Esophagus muscularis mucosa (tissue), 4 donors: ENCODE measurements around the gene JARID2. TPM values are rescaled to one million over a fixed set of nuclear protein-coding genes. Genes with fewer than 3 reads are reported as not detected.

Experiments
- DNase-seq: peaks from one replicate; pipeline ENCODE4 v3.0.0-alpha.2; 2017; ENCODE audit errors: extremely low spot score
- H3K27ac ChIP-seq, 4 donors: fragments of 200-600 bp; sonication (generic); replicated peaks in 1 of 4; 1 replicate in 3 of 4; 2 replicates in 1 of 4; pipeline ENCODE4 v1.5.1; 2016 to 2019; ENCODE audit warnings: mild to moderate bottlenecking in 1 of 4
- H3K27me3 ChIP-seq, 4 donors: fragments of 200-600 bp; sonication (generic); one replicate each; pipeline versions ENCODE4 v1.5.1 to v1.6.0; 2016 to 2019
- H3K36me3 ChIP-seq, 4 donors: fragments of 200-600 bp; sonication (generic); one replicate each; pipeline ENCODE4 v1.5.1; 2016 to 2019
- H3K4me1 ChIP-seq, 4 donors: fragments of 200-600 bp; sonication (generic); one replicate each; pipeline ENCODE4 v1.5.1; 2016 to 2019
- H3K4me3 ChIP-seq, 4 donors: fragments of 200-600 bp; sonication (generic); 1 replicate in 2 of 4; 2 replicates in 2 of 4; pipeline ENCODE4 v1.5.1; 2016 to 2019; ENCODE audit warnings: mild to moderate bottlenecking in 4 of 4, moderate library complexity in 1 of 4
- H3K9me3 ChIP-seq, 4 donors: fragments of 200-600 bp; sonication (generic); 1 replicate in 3 of 4; 2 replicates in 1 of 4; pipeline ENCODE4 v1.5.1; 2016 to 2019
- CTCF ChIP-seq, 3 experiments: fragments of 200-600 bp in 2 of 3; fragments of 450-650 bp in 1 of 3; sonication (generic) in 2 of 3; IDR thresholded peaks; one replicate each; pipeline ENCODE4 v1.5.1; 2017 to 2019; ENCODE audit warnings: antibody characterized with exemption in 3 of 3, mild to moderate bottlenecking in 2 of 3, moderate library complexity in 1 of 3
- EP300 ChIP-seq: sonication (generic); formaldehyde crosslinking; IDR thresholded peaks from one replicate; pipeline ENCODE4 v1.6.1; 2017; ENCODE audit warnings: antibody characterized with exemption
- POLR2A ChIP-seq: fragments of 450-650 bp; IDR thresholded peaks from one replicate; pipeline ENCODE4 v1.6.1; 2017; ENCODE audit warnings: antibody characterized with exemption, moderate library complexity, mild to moderate bottlenecking, low read depth
- POLR2AphosphoS5 ChIP-seq, 2 donors: sonication (generic); formaldehyde crosslinking; IDR thresholded peaks; one replicate each; pipeline ENCODE4 v1.6.1; 2017; ENCODE audit warnings: antibody characterized with exemption in 2 of 2
- WGBS: methylation state at CpG from one replicate; pipeline ENCODE4 v1.1.5; 2018; 5-methylcytosine and 5-hydroxymethylcytosine counted together
- intact Hi-C: fragments of 100-400 bp; cut with DNase I; formaldehyde crosslinking; loops from one replicate; pipeline ENCODE4 v1.15.1; 2023
- total RNA-seq, 4 donors: library from RNA; depleted of rRNA; stranded (reverse); fragments of >200 nt; gene quantifications; one replicate each; pipeline versions ENCODE4 v1.1.0 to v1.2.1, GENCODE V29; 2016

The JARID2 gene
- total RNA-seq, 4 donors from 2014 or later: 5.8 to 10.4 (median 8.1) TPM

- Histone ChIP-seq H3K27ac (no peak overlapping the region), H3K4me1 (peaks cover 34 to 42% (median 37%) of the 10 kb centered on the region in 4 donors), H3K27me3 (no peaks in the 10 kb centered on the region), H3K36me3 (no peaks in the 10 kb centered on the region), H3K4me3 (no peak overlapping the region), H3K9me3 (no peaks in the 10 kb centered on the region)
- no peak for TF ChIP-seq POLR2A
- TF ChIP-seq CTCF (IDR thresholded peaks at IDR 0.05): no peak
- 98% methylated on average over 7 of the region's 7 CpGs for WGBS
- no peak for DNase-seq
- intact Hi-C loops: loop anchor here (10.0 kb wide), 1 partner anchor 139 kb away; no protein-coding TSS in a partner anchor
Observed at GRCh38 chr6:15393605-15394004, 147.7 kb downstream of the JARID2 start.

- TF ChIP-seq EP300 (no peak), POLR2A (no peak), POLR2AphosphoS5 (IDR thresholded peaks at IDR 0.05) (no peak), CTCF (IDR thresholded peaks at IDR 0.05) (no peak)
- no peak overlapping the region for H3K27ac ChIP-seq
- intact Hi-C loops: loop anchor here (5.0 to 10.0 kb wide), 2 partner anchors 140 to 1188 kb away; no protein-coding TSS in a partner anchor
- no peak overlapping the region for H3K4me3 ChIP-seq
- H3K27me3 ChIP-seq: no peaks in the 10 kb centered on the region
- H3K36me3 ChIP-seq: no peaks in the 10 kb centered on the region
- H3K4me1 ChIP-seq: peaks cover 30 to 45% (median 34%) of the 10 kb centered on the region in 4 donors
- DNase-seq: no peak
- WGBS: 99% methylated on average over 8 of the region's 8 CpGs
- H3K9me3 ChIP-seq: no peaks in the 10 kb centered on the region
Observed at GRCh38 chr6:15395087-15395486, 149.2 kb downstream of the JARID2 start.

GRCh38 chr6:15396808-15397207 lies 150.9 kb downstream of the JARID2 start:
- H3K27me3 ChIP-seq: no peaks in the 10 kb centered on the region
- H3K9me3 ChIP-seq: no peaks in the 10 kb centered on the region
- no peak overlapping the region for H3K4me3 ChIP-seq
- DNase-seq: no peak
- TF ChIP-seq CTCF (IDR thresholded peaks at IDR 0.05): no peak
- H3K36me3 ChIP-seq: no peaks in the 10 kb centered on the region
- 75% methylated on average over 3 of the region's 3 CpGs for WGBS
- peaks cover 30 to 39% (median 34%) of the 10 kb centered on the region in 4 donors for H3K4me1 ChIP-seq
- H3K27ac ChIP-seq: no peak overlapping the region
- intact Hi-C loops: loop anchor here (5.0 to 10.0 kb wide), 2 partner anchors 142 to 1190 kb away; no protein-coding TSS in a partner anchor

- H3K4me3 ChIP-seq: no peak overlapping the region
- no peak for DNase-seq
- no peaks in the 10 kb centered on the region for H3K27me3 ChIP-seq
- TF ChIP-seq EP300 (no peak), POLR2A (no peak), CTCF (IDR thresholded peaks at IDR 0.05) (no peak), POLR2AphosphoS5 (IDR thresholded peaks at IDR 0.05) (no peak)
- no peaks in the 10 kb centered on the region for H3K9me3 ChIP-seq
- WGBS: 66% methylated on average over 8 of the region's 8 CpGs
- intact Hi-C loops: loop anchor here (5.0 to 10.0 kb wide), 2 partner anchors 144 to 1191 kb away; no protein-coding TSS in a partner anchor
- H3K27ac ChIP-seq: no peak overlapping the region
- peaks cover 44 to 49% (median 47%) of the 10 kb centered on the region in 4 donors for H3K4me1 ChIP-seq
- no peaks in the 10 kb centered on the region for H3K36me3 ChIP-seq
Observed at GRCh38 chr6:15398633-15399275, 152.9 kb downstream of the JARID2 start.
